Tibial nerve (tissue), 4 donors: ENCODE data around the gene RFESD. TPM values are rescaled to one million over a fixed set of nuclear protein-coding genes. Genes with fewer than 3 reads are reported as not detected.
A peak's percentile ranks its signal among the peaks of the same experiment; 100 is the strongest.

Source experiments
- DNase-seq, 2 donors: peaks; one replicate each; pipeline ENCODE4 v3.0.0-alpha.2; 2019; ENCODE audit warnings: low spot score in 2 of 2
- H3K27ac ChIP-seq, 4 donors: fragments of 200-600 bp; sonication (generic) in 3 of 4; one replicate each; pipeline ENCODE4 v1.5.1; 2017 to 2019; ENCODE audit warnings: mild to moderate bottlenecking in 1 of 4
- H3K27me3 ChIP-seq, 2 donors: fragments of 200-600 bp; sonication (generic) in 1 of 2; one replicate each; pipeline versions ENCODE4 v1.5.1 to v1.6.0; 2017 to 2019
- H3K36me3 ChIP-seq, 3 donors: fragments of 200-600 bp; sonication (generic); one replicate each; pipeline ENCODE4 v1.5.1; 2018 to 2019
- H3K4me1 ChIP-seq, 4 donors: fragments of 200-600 bp; sonication (generic) in 3 of 4; one replicate each; pipeline ENCODE4 v1.5.1; 2017 to 2019
- H3K4me3 ChIP-seq, 4 donors: fragments of 200-600 bp; sonication (generic) in 3 of 4; one replicate each; pipeline ENCODE4 v1.5.1; 2017 to 2019; ENCODE audit warnings: mild to moderate bottlenecking in 1 of 4, moderate library complexity in 1 of 4
- H3K9me3 ChIP-seq, 4 donors: fragments of 200-600 bp; sonication (generic) in 3 of 4; one replicate each; pipeline ENCODE4 v1.5.1; 2017 to 2019
- EP300 ChIP-seq, 2 donors: sonication (generic); formaldehyde crosslinking; IDR thresholded peaks; one replicate each; pipeline ENCODE4 v1.6.1; 2017; ENCODE audit warnings: antibody characterized with exemption in 2 of 2, mild to moderate bottlenecking in 1 of 2
- POLR2A ChIP-seq, 2 donors: fragments of 450-650 bp; IDR thresholded peaks; one replicate each; pipeline ENCODE4 v1.6.1; 2017; ENCODE audit warnings: antibody characterized with exemption in 2 of 2, mild to moderate bottlenecking in 2 of 2, moderate library complexity in 2 of 2
- WGBS, 2 donors: methylation state at CpG; one replicate each; pipeline ENCODE4 v1.1.5; 2018; 5-methylcytosine and 5-hydroxymethylcytosine counted together
- total RNA-seq, 4 donors: library from RNA; depleted of rRNA; stranded (reverse); fragments of >200 nt; gene quantifications; one replicate each; pipeline ENCODE4 v1.1.0, GENCODE V29; 2016
- TF ChIP-seq, protein P1 (sequence below), 5 experiments: fragments of 200-600 bp in 3 of 5; fragments of 450-650 bp in 2 of 5; sonication (generic) in 3 of 5; IDR thresholded peaks; one replicate each; pipeline ENCODE4 v1.5.1; 2016 to 2019; ENCODE audit warnings: antibody characterized with exemption in 5 of 5, mild to moderate bottlenecking in 3 of 5, moderate library complexity in 2 of 5

RFESD gene
- total RNA-seq, 4 donors from 2014 or later = 0.98 to 2.1 (median 1.3) TPM

DNA sequence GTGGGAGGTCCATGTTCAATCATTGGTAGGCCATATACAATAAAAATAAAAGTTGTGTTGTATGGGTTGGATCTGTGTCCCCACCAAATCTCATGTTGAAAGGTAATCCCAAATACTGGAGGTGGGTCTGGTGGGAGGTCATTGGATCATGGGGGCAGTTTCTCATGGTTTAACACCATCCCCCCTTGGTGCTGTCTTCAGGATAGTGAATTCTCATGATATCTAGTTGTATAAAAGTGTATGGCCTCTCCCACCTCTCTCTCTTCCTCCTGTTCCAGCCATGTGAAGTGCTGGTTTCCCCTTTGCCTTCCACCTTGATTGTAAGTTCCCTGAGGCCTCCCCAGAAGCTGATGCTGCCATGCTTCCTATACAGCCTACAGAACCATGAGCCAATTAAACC lies 21.1 kb downstream of the RFESD start:
- Histone ChIP-seq H3K4me3 (no peak overlapping the region), H3K9me3 (no peaks in the 10 kb centered on the region), H3K36me3 (no peaks in the 10 kb centered on the region), H3K27me3 (no peaks in the 10 kb centered on the region), H3K27ac (no peak overlapping the region), H3K4me1 (peaks cover 0 to 21% (median 4%) of the 10 kb centered on the region in 4 donors)
- TF ChIP-seq, protein P1, sequence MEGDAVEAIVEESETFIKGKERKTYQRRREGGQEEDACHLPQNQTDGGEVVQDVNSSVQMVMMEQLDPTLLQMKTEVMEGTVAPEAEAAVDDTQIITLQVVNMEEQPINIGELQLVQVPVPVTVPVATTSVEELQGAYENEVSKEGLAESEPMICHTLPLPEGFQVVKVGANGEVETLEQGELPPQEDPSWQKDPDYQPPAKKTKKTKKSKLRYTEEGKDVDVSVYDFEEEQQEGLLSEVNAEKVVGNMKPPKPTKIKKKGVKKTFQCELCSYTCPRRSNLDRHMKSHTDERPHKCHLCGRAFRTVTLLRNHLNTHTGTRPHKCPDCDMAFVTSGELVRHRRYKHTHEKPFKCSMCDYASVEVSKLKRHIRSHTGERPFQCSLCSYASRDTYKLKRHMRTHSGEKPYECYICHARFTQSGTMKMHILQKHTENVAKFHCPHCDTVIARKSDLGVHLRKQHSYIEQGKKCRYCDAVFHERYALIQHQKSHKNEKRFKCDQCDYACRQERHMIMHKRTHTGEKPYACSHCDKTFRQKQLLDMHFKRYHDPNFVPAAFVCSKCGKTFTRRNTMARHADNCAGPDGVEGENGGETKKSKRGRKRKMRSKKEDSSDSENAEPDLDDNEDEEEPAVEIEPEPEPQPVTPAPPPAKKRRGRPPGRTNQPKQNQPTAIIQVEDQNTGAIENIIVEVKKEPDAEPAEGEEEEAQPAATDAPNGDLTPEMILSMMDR (IDR thresholded peaks at IDR 0.05) = no peak
- TF ChIP-seq POLR2A (IDR thresholded peaks at IDR 0.05) (no peak), EP300 (IDR thresholded peaks at IDR 0.05) (no peak)
- no peak for DNase-seq

DNA sequence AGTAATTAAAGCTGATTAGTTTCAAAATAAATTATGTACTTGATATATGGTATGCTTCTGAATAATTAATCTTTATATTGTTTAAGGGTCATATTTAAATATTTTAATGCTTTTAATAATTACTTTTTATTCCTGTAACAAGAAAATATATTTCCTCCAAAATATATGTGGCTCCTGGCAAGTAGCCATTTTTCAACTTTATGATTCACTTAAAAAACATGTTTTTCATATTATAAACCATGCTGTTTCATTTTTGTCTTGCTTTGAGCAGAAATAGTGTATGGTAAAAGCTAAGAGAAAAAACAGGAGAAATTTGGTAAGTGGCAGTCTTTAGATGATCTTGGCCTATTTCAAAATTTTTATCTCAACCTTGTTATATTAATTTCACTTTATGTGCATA lies 21.6 kb downstream of the RFESD start:
- H3K36me3 ChIP-seq = no peaks in the 10 kb centered on the region
- no peaks in the 10 kb centered on the region for H3K27me3 ChIP-seq
- TF ChIP-seq EP300 (IDR thresholded peaks at IDR 0.05) = no peak
- TF ChIP-seq, protein P1 (IDR thresholded peaks at IDR 0.05) = no peak
- no peak for TF ChIP-seq POLR2A (IDR thresholded peaks at IDR 0.05)
- H3K27ac ChIP-seq = no peak overlapping the region
- peaks cover 0 to 25% (median 4%) of the 10 kb centered on the region in 4 donors for H3K4me1 ChIP-seq
- no peaks in the 10 kb centered on the region for H3K9me3 ChIP-seq
- no peak overlapping the region for H3K4me3 ChIP-seq
- no peak for DNase-seq

DNA sequence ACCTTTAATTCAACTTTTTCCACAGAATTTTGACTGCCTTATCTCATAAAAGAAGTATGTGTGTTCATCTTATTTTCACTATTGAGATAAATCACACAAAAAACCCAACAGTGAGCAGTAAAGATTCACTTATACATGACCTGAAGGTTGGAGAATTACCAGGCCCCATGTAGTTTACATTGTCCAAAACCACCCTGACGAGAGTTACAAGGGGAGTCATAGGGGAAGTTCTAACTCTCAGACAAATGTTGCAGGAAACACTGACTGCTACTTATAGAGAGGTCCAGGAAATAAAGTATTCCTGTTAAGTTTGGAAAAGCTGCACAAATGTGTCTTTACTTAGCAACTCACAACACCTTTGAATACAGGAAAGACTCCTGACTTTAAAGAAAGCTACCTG lies 22.2 kb downstream of the RFESD start:
- 71 to 75% methylated on average over 1 of the region's 1 CpG for WGBS, 2 donors
- H3K27me3 ChIP-seq = no peaks in the 10 kb centered on the region
- H3K9me3 ChIP-seq = no peaks in the 10 kb centered on the region
- no peak for TF ChIP-seq EP300 (IDR thresholded peaks at IDR 0.05)
- TF ChIP-seq POLR2A (IDR thresholded peaks at IDR 0.05) = no peak
- TF ChIP-seq, protein P1 (IDR thresholded peaks at IDR 0.05) = no peak
- peak overlapping the region in 1 of 4 donors; percentile 56 for H3K27ac ChIP-seq
- H3K36me3 ChIP-seq = no peaks in the 10 kb centered on the region
- no peak for DNase-seq
- H3K4me1 ChIP-seq = peaks cover 0 to 25% (median 4%) of the 10 kb centered on the region in 4 donors
- H3K4me3 ChIP-seq = no peak overlapping the region

DNA sequence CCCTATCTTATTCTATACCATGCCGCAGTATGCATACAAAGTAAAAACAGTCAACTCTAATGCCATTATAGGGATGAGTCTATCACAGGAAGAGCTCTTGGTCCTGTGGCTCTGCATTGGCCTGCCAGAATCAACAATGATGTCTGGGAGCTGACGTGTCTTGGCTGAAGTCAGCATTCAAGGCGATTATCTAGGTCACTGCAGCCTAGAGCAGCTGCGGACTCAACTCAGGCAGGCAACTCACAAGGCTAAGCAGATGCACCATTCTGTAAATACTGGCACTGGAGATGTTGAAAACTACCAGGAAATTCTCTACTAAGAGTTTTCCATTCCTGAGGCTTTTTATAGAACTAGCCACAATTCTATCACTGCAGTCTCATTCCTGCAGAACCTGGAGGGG lies 23.0 kb downstream of the RFESD start:
- Histone ChIP-seq H3K27ac (peak overlapping the region in 3 of 4 donors; percentile 7 to 56 (median 23)), H3K36me3 (no peaks in the 10 kb centered on the region), H3K27me3 (no peaks in the 10 kb centered on the region), H3K4me1 (peaks cover 0 to 22% (median 2%) of the 10 kb centered on the region in 4 donors), H3K4me3 (no peak overlapping the region), H3K9me3 (no peaks in the 10 kb centered on the region)
- TF ChIP-seq EP300 (IDR thresholded peaks at IDR 0.05) (peak; percentile 39 to 85), POLR2A (IDR thresholded peaks at IDR 0.05) (no peak)
- TF ChIP-seq, protein P1 (IDR thresholded peaks at IDR 0.05) = no peak
- DNase-seq = peak; percentile 55 to 78
- 63 to 75% methylated on average over 4 of the region's 4 CpGs for WGBS, 2 donors

DNA sequence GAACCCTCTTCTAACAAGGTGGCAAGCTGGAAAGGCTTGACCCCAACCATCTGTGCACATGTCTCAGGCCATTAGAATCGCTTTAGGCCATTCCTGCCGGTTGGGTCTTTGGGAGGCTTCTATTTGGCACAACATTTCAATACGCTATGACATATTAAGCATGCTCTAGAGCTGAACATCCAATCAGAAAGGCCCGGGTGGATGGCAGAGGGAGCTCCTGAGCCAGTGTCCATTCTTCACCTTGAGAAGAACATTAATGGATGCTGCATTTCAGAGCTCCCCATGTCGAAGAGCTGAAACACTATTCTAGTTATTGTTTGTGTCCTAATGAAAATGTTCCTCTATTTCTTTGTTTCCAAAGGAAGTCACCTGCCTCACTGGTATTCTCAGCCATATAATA lies 23.4 kb downstream of the RFESD start:
- H3K27ac ChIP-seq = peak overlapping the region in 3 of 4 donors; percentile 4 to 8 (median 7)
- no peak overlapping the region for H3K4me3 ChIP-seq
- 88 to 96% methylated on average over 5 of the region's 5 CpGs for WGBS, 2 donors
- no peaks in the 10 kb centered on the region for H3K36me3 ChIP-seq
- H3K27me3 ChIP-seq = no peaks in the 10 kb centered on the region
- H3K4me1 ChIP-seq = peaks cover 0 to 20% (median 0%) of the 10 kb centered on the region in 4 donors
- H3K9me3 ChIP-seq = no peaks in the 10 kb centered on the region
- TF ChIP-seq POLR2A (IDR thresholded peaks at IDR 0.05) = no peak
- no peak for TF ChIP-seq EP300 (IDR thresholded peaks at IDR 0.05)
- TF ChIP-seq, protein P1 (IDR thresholded peaks at IDR 0.05) = no peak
- DNase-seq = no peak
